Renal cortex interstitium (tissue), 11 donors: ENCODE data around the gene MAFF. TPM values are rescaled to one million over a fixed set of nuclear protein-coding genes. Genes with fewer than 3 reads are reported as not detected.
"Not testable (repeated sequence)": the region's sequence is repeated elsewhere in the genome, so short reads cannot be mapped to it uniquely, and the experiment has no call there.

ENCODE experiments used
- DNase-seq, 11 donors: peaks; one replicate each; pipeline ENCODE4 v3.0.0-alpha.2; 2013; ENCODE audit warnings: low read depth in 9 of 11, low spot score in 4 of 11; ENCODE audit errors: extremely low read depth in 1 of 11
- polyA plus RNA-seq, 3 donors: library from polyadenylated mRNA; unstranded; fragments of 120-200 nt; gene quantifications; one replicate each; pipeline ENCODE4 v1.2.1, GENCODE V29; 2013; ENCODE audit not compliant: insufficient read length in 3 of 3

The MAFF gene
- polyA plus RNA-seq, 3 donors = 2.6 to 6.6 (median 3.1) TPM

- DNase-seq = no peak
Measured at GRCh38 chr22:38175206-38176118, 26.3 kb upstream of the MAFF start.

- DNase-seq = no peak
Measured at GRCh38 chr22:38176170-38176741, 25.5 kb upstream of the MAFF start.

GRCh38 chr22:38177044-38177443, 24.8 kb upstream of the MAFF start:
- no peak for DNase-seq

- not testable (repeated sequence) for DNase-seq
Measured at GRCh38 chr22:38177571-38177925, 24.2 kb upstream of the MAFF start.

- no peak for DNase-seq
Measured at GRCh38 chr22:38177926-38178604, 23.7 kb upstream of the MAFF start.

- not testable (repeated sequence) for DNase-seq
Measured at GRCh38 chr22:38178605-38178937, 23.2 kb upstream of the MAFF start.

- no peak for DNase-seq
Measured at GRCh38 chr22:38180841-38181452, 20.8 kb upstream of the MAFF start.

GRCh38 chr22:38181453-38182200, 20.2 kb upstream of the MAFF start, which contains the start of gene PLA2G6:
TSS of gene PLA2G6 (minus strand) at chr22:38181830. CDS start at chr22:38169426, 12,404 bp downstream.
- peak; percentile 92 to 99 (median 97) for DNase-seq

- no peak for DNase-seq
Measured at GRCh38 chr22:38184788-38185187, 17.0 kb upstream of the MAFF start.

- no peak for DNase-seq
Measured at GRCh38 chr22:38186429-38186828, 15.4 kb upstream of the MAFF start.

GRCh38 chr22:38187413-38188212, 14.2 kb upstream of the MAFF start:
- DNase-seq = no peak

- DNase-seq = no peak
Measured at GRCh38 chr22:38189104-38189503, 12.7 kb upstream of the MAFF start.

- no peak for DNase-seq
Measured at GRCh38 chr22:38190581-38190980, 11.2 kb upstream of the MAFF start.

- DNase-seq = no peak
Measured at GRCh38 chr22:38191055-38191454, 10.7 kb upstream of the MAFF start.

- no peak for DNase-seq
Measured at GRCh38 chr22:38191731-38192474, 9.9 kb upstream of the MAFF start.

- DNase-seq = no peak
Measured at GRCh38 chr22:38192475-38192863, 9.3 kb upstream of the MAFF start.

GRCh38 chr22:38193580-38193979, 8.2 kb upstream of the MAFF start:
- no peak for DNase-seq
